22Rv1 (cell line): ENCODE results near the gene IL20RA.

Experiments
- ZFX ChIP-seq: fragments of 450-650 bp; IDR thresholded peaks from 2 replicates; pipeline ENCODE4 v1.6.1; 2017; ENCODE audit warnings: antibody characterized with exemption, borderline replicate concordance
- TF ChIP-seq, protein P1 (sequence below): fragments of 450-650 bp; IDR thresholded peaks from 2 replicates; pipeline ENCODE4 v1.5.1; 2017; ENCODE audit warnings: mild to moderate bottlenecking

DNA sequence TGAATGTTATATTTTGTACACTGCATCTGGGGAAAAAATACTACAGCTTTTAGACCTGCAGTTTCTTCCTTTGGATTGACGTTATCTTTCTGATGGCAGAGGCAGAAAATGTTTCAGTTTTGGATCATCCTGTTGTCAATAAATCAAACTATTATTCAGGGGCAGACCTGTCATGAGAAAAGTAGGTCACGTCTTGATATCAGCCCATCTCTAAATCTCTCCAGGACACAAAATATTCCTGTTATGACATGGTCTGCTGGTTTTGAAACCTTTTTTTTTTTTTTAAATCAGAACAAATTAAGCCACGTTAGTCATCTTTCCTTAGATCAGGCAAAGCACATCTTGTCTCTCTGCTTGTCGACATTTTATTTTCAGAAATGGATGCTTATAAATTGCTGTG is 24.0 kb downstream of the IL20RA start:
- TF ChIP-seq, protein P1, sequence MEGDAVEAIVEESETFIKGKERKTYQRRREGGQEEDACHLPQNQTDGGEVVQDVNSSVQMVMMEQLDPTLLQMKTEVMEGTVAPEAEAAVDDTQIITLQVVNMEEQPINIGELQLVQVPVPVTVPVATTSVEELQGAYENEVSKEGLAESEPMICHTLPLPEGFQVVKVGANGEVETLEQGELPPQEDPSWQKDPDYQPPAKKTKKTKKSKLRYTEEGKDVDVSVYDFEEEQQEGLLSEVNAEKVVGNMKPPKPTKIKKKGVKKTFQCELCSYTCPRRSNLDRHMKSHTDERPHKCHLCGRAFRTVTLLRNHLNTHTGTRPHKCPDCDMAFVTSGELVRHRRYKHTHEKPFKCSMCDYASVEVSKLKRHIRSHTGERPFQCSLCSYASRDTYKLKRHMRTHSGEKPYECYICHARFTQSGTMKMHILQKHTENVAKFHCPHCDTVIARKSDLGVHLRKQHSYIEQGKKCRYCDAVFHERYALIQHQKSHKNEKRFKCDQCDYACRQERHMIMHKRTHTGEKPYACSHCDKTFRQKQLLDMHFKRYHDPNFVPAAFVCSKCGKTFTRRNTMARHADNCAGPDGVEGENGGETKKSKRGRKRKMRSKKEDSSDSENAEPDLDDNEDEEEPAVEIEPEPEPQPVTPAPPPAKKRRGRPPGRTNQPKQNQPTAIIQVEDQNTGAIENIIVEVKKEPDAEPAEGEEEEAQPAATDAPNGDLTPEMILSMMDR, result no peak
- TF ChIP-seq ZFX, result no peak
